Neutrophil (primary cell): Measurements from ENCODE around the gene INAVA.
"Not testable (repeated sequence)": the region's sequence is repeated elsewhere in the genome, so short reads cannot be mapped to it uniquely, and the experiment has no call there.

Experiments
- H3K27ac ChIP-seq: fragments of 200-600 bp; sonication (generic); 2 replicates; pipeline ENCODE4 v1.5.1; 2016; ENCODE audit warnings: mild to moderate bottlenecking, moderate library complexity
- H3K27me3 ChIP-seq: fragments of 200-600 bp; sonication (generic); 2 replicates; pipeline ENCODE4 v1.6.0; 2016; ENCODE audit warnings: mild to moderate bottlenecking
- H3K36me3 ChIP-seq: fragments of 200-600 bp; sonication (generic); 2 replicates; pipeline ENCODE4 v1.5.1; 2017
- H3K4me1 ChIP-seq, 2 experiments: fragments of 200-600 bp in 1 of 2; sonication (generic) in 1 of 2; 1 replicate in 1 of 2; 2 replicates in 1 of 2; pipeline versions ENCODE4 v1.5.1 to v1.6.1; 2013 to 2016; ENCODE audit warnings: low read depth in 1 of 2, low read length in 1 of 2, mild to moderate bottlenecking in 1 of 2, moderate library complexity in 1 of 2; ENCODE audit not compliant: control insufficient read depth in 1 of 2, insufficient read depth in 1 of 2
- H3K4me3 ChIP-seq, 2 experiments: fragments of 200-600 bp in 1 of 2; sonication (generic) in 1 of 2; 1 replicate in 1 of 2; 2 replicates in 1 of 2; pipeline ENCODE4 v1.5.1; 2013 to 2016; ENCODE audit warnings: low read depth in 1 of 2, low read length in 1 of 2, mild to moderate bottlenecking in 1 of 2, moderate library complexity in 1 of 2
- H3K9me3 ChIP-seq: fragments of 200-600 bp; sonication (generic); 2 replicates; pipeline ENCODE4 v1.5.1; 2016
- CTCF ChIP-seq: fragments of 200-600 bp; sonication (generic); IDR thresholded peaks from 2 replicates; pipeline ENCODE4 v1.5.1; 2016; ENCODE audit warnings: antibody characterized with exemption

Gene INAVA

GRCh38 chr1:200921571-200922110, 26.9 kb downstream of the INAVA start:
- no peak for TF ChIP-seq CTCF
- Histone ChIP-seq H3K4me3 (no peak overlapping the region), H3K9me3 (no peaks in the 10 kb centered on the region), H3K4me1 (no peaks in the 10 kb centered on the region), H3K36me3 (no peaks in the 10 kb centered on the region), H3K27ac (no peak overlapping the region), H3K27me3 (no peaks in the 10 kb centered on the region)

- no peaks in the 10 kb centered on the region for H3K9me3 ChIP-seq
- no peak for TF ChIP-seq CTCF
- no peaks in the 10 kb centered on the region for H3K36me3 ChIP-seq
- H3K27ac ChIP-seq = no peak overlapping the region
- H3K27me3 ChIP-seq = no peaks in the 10 kb centered on the region
- H3K4me1 ChIP-seq = no peaks in the 10 kb centered on the region
- H3K4me3 ChIP-seq = no peak overlapping the region
Observed at GRCh38 chr1:200922406-200922805, 27.7 kb downstream of the INAVA start.

- Histone ChIP-seq H3K9me3 (no peaks in the 10 kb centered on the region), H3K27ac (no peak overlapping the region), H3K4me3 (no peak overlapping the region), H3K27me3 (no peaks in the 10 kb centered on the region), H3K36me3 (no peaks in the 10 kb centered on the region), H3K4me1 (no peaks in the 10 kb centered on the region)
- no peak for TF ChIP-seq CTCF
Observed at GRCh38 chr1:200923601-200924000, 28.9 kb downstream of the INAVA start.

- Histone ChIP-seq H3K27me3 (no peaks in the 10 kb centered on the region), H3K9me3 (no peaks in the 10 kb centered on the region), H3K4me1 (no peaks in the 10 kb centered on the region), H3K27ac (no peak overlapping the region), H3K36me3 (no peaks in the 10 kb centered on the region), H3K4me3 (no peak overlapping the region)
- no peak for TF ChIP-seq CTCF
Observed at GRCh38 chr1:200925831-200926230, 31.1 kb downstream of the INAVA start.

- H3K9me3 ChIP-seq = no peaks in the 10 kb centered on the region
- no peak for TF ChIP-seq CTCF
- H3K36me3 ChIP-seq = no peaks in the 10 kb centered on the region
- no peak overlapping the region for H3K27ac ChIP-seq
- H3K27me3 ChIP-seq = no peaks in the 10 kb centered on the region
- no peaks in the 10 kb centered on the region for H3K4me1 ChIP-seq
- no peak overlapping the region for H3K4me3 ChIP-seq
Observed at GRCh38 chr1:200929530-200930278, 35.0 kb downstream of the INAVA start.

GRCh38 chr1:200930285-200930684, 35.6 kb downstream of the INAVA start:
- not testable (repeated sequence) for H3K4me1 ChIP-seq, H3K36me3 ChIP-seq, H3K27ac ChIP-seq, H3K4me3 ChIP-seq, H3K27me3 ChIP-seq, H3K9me3 ChIP-seq
